GM12878 (cell line): ENCODE data around the gene LIN7B. TPM values are rescaled to one million over a fixed set of nuclear protein-coding genes. Genes with fewer than 3 reads are reported as not detected.

Experiments
- CEBPZ ChIP-seq: fragments of 150-350 bp; IDR thresholded peaks from 2 replicates; pipeline ENCODE4 v1.6.1; 2016; ENCODE audit warnings: low read depth, low read length
- EGR1 ChIP-seq, 2 experiments: IDR thresholded peaks; 1 replicate in 1 of 2; 2 replicates in 1 of 2; pipeline ENCODE4 v1.6.1; 2011 to 2012; ENCODE audit warnings: low read depth in 2 of 2, low read length in 2 of 2, borderline replicate concordance in 1 of 2, mild to moderate bottlenecking in 1 of 2, moderate library complexity in 1 of 2
- GATAD2B ChIP-seq: fragments of 450-650 bp; conservative IDR thresholded peaks from 2 replicates; pipeline ENCODE4 v1.6.1; 2017; ENCODE audit warnings: low read depth, mild to moderate bottlenecking, moderate library complexity
- IRF4 ChIP-seq: IDR thresholded peaks from 2 replicates; pipeline ENCODE4 v1.6.1; 2011; ENCODE audit warnings: low read depth, low read length
- JUNB ChIP-seq: IDR thresholded peaks from 2 replicates; pipeline ENCODE4 v1.6.1; 2016; ENCODE audit warnings: antibody characterized with exemption, mild to moderate bottlenecking
- LARP7 ChIP-seq: fragments of 450-650 bp; IDR thresholded peaks from 2 replicates; pipeline ENCODE4 v1.6.1; 2017; ENCODE audit warnings: mild to moderate bottlenecking
- NFIC ChIP-seq: IDR thresholded peaks from 2 replicates; pipeline ENCODE4 v1.6.1; 2012; ENCODE audit warnings: low read depth, mild to moderate bottlenecking, inconsistent platforms, low read length, moderate library complexity
- NFYA ChIP-seq: IDR thresholded peaks from 2 replicates; pipeline ENCODE4 v1.6.1; 2011; ENCODE audit warnings: low read depth, mild to moderate bottlenecking, low read length, improper control_type of control experiment, borderline replicate concordance
- SRF ChIP-seq, 2 experiments: IDR thresholded peaks; 2 replicates each; pipeline ENCODE4 v1.6.1; 2011; ENCODE audit warnings: low read depth in 2 of 2, low read length in 2 of 2, mild to moderate bottlenecking in 1 of 2, moderate library complexity in 1 of 2
- SUPT20H ChIP-seq: IDR thresholded peaks from 2 replicates; pipeline ENCODE4 v1.6.1; 2011; ENCODE audit warnings: low read depth, mild to moderate bottlenecking, low read length, moderate library complexity, borderline replicate concordance; ENCODE audit not compliant: control insufficient read depth
- polyA plus RNA-seq, 11 experiments: library from polyadenylated mRNA; depleted of rRNA in 4 of 11; unstranded in 6 of 11; stranded (reverse) in 5 of 11; fragments of >200 nt; fragmentation: Nextera tagmentation in 4 of 11; fragmentation: Illumina TruSeq in 1 of 11; extraction: Ambion mirVana in 4 of 11; extraction: Trizol in 1 of 11; gene quantifications; 1 replicate in 1 of 11; 2 replicates in 10 of 11; pipeline versions ENCODE4 v1.2.1 to v1.2.3, GENCODE V29; 2011 to 2016; ENCODE audit warnings: inconsistent platforms in 2 of 11, missing spikeins in 2 of 11, low read depth in 1 of 11
- total RNA-seq, 4 experiments: library from RNA; depleted of rRNA in 3 of 4; stranded (reverse); fragments of >200 nt in 3 of 4; fragmentation: Illumina TruSeq in 1 of 4; extraction: Trizol in 1 of 4; gene quantifications; 2 replicates each; pipeline versions ENCODE4 v1.2.1 to v1.2.3, GENCODE V29; 2013 to 2021
- TF ChIP-seq, protein P1 (sequence below): IDR thresholded peaks from 2 replicates; pipeline ENCODE4 v1.6.1; 2012; ENCODE audit warnings: mild to moderate bottlenecking, low read depth, low read length
- TF ChIP-seq, protein P2 (sequence below): IDR thresholded peaks from 2 replicates; pipeline ENCODE4 v1.6.1; 2012; ENCODE audit warnings: low read depth, low read length, improper control_type of control experiment
- TF ChIP-seq, protein P3 (sequence below): fragments of 450-650 bp; IDR thresholded peaks from 2 replicates; pipeline ENCODE4 v1.6.1; 2017; ENCODE audit warnings: borderline replicate concordance
- TF ChIP-seq, protein P4 (sequence below): IDR thresholded peaks from 2 replicates; pipeline ENCODE4 v1.6.1; 2011; ENCODE audit warnings: mild to moderate bottlenecking, low read depth, low read length, moderate library complexity; ENCODE audit not compliant: insufficient replicate concordance

Gene LIN7B
- total and polyA plus RNA-seq, 10 of the 15 experiments (the other 5 are each of a cell fraction or from before 2014, with no cell fraction given), result 0.15 to 3.5 (median 1.6) TPM; not detected in 2

DNA sequence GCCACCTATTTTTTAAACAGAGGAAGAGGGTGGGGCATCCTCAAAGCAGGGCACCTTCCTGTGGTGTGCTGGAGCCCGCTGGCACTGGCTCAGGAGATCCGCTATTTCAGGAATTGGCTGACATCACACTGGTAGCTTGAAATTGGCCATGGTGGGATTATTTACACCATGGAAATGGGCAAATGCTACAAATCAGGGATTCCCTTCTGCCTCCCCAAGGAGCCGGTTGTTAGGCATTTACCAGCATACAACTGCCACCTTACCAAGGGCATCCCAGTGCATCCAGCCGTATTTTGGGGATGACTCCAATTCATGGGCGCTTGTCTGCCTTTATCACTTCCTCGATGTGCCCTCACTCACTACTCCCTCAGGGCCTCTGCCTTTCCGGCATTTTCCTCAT is 26.8 kb downstream of the LIN7B start (continued):
- TF ChIP-seq, protein P1, sequence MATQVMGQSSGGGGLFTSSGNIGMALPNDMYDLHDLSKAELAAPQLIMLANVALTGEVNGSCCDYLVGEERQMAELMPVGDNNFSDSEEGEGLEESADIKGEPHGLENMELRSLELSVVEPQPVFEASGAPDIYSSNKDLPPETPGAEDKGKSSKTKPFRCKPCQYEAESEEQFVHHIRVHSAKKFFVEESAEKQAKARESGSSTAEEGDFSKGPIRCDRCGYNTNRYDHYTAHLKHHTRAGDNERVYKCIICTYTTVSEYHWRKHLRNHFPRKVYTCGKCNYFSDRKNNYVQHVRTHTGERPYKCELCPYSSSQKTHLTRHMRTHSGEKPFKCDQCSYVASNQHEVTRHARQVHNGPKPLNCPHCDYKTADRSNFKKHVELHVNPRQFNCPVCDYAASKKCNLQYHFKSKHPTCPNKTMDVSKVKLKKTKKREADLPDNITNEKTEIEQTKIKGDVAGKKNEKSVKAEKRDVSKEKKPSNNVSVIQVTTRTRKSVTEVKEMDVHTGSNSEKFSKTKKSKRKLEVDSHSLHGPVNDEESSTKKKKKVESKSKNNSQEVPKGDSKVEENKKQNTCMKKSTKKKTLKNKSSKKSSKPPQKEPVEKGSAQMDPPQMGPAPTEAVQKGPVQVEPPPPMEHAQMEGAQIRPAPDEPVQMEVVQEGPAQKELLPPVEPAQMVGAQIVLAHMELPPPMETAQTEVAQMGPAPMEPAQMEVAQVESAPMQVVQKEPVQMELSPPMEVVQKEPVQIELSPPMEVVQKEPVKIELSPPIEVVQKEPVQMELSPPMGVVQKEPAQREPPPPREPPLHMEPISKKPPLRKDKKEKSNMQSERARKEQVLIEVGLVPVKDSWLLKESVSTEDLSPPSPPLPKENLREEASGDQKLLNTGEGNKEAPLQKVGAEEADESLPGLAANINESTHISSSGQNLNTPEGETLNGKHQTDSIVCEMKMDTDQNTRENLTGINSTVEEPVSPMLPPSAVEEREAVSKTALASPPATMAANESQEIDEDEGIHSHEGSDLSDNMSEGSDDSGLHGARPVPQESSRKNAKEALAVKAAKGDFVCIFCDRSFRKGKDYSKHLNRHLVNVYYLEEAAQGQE, result no peak
- TF ChIP-seq CEBPZ (no peak), LARP7 (no peak), GATAD2B (no peak), SUPT20H (no peak), IRF4 (no peak), SRF (IDR thresholded peaks at IDR 0.05; ENCODE audit: low read depth in 2 of 2, low read length in 2 of 2) (no peak), NFIC (no peak), JUNB (no peak), NFYA (no peak), EGR1 (IDR thresholded peaks at IDR 0.05; ENCODE audit: borderline replicate concordance in 1 of 2, low read depth in 2 of 2, low read length in 2 of 2) (no peak)
- TF ChIP-seq, protein P2, sequence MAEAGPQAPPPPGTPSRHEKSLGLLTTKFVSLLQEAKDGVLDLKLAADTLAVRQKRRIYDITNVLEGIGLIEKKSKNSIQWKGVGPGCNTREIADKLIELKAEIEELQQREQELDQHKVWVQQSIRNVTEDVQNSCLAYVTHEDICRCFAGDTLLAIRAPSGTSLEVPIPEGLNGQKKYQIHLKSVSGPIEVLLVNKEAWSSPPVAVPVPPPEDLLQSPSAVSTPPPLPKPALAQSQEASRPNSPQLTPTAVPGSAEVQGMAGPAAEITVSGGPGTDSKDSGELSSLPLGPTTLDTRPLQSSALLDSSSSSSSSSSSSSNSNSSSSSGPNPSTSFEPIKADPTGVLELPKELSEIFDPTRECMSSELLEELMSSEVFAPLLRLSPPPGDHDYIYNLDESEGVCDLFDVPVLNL, result no peak
- TF ChIP-seq, protein P3, sequence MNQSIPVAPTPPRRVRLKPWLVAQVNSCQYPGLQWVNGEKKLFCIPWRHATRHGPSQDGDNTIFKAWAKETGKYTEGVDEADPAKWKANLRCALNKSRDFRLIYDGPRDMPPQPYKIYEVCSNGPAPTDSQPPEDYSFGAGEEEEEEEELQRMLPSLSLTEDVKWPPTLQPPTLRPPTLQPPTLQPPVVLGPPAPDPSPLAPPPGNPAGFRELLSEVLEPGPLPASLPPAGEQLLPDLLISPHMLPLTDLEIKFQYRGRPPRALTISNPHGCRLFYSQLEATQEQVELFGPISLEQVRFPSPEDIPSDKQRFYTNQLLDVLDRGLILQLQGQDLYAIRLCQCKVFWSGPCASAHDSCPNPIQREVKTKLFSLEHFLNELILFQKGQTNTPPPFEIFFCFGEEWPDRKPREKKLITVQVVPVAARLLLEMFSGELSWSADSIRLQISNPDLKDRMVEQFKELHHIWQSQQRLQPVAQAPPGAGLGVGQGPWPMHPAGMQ, result no peak
- TF ChIP-seq, protein P4, sequence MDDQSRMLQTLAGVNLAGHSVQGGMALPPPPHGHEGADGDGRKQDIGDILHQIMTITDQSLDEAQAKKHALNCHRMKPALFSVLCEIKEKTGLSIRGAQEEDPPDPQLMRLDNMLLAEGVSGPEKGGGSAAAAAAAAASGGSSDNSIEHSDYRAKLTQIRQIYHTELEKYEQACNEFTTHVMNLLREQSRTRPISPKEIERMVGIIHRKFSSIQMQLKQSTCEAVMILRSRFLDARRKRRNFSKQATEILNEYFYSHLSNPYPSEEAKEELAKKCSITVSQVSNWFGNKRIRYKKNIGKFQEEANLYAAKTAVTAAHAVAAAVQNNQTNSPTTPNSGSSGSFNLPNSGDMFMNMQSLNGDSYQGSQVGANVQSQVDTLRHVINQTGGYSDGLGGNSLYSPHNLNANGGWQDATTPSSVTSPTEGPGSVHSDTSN, result no peak
